NCI-H345 treated with DMSO at 0.1 percent for 48 hours (cell line): ENCODE measurements around the gene BTBD10.

Experiments
- DNase-seq: peaks from one replicate; lab custom pipeline; 2025; ENCODE audit not compliant: unreplicated experiment; lab: John Stamatoyannopoulos, UW

BTBD10 gene

GRCh38 chr11:13376402-13376801 is 86.6 kb downstream of the BTBD10 start:
- no peak for DNase-seq

- DNase-seq = no peak
Measured at GRCh38 chr11:13375798-13376197, 87.2 kb downstream of the BTBD10 start.

GRCh38 chr11:13373216-13373615 is 89.8 kb downstream of the BTBD10 start:
- DNase-seq = no peak

GRCh38 chr11:13368041-13368446 is 95.0 kb downstream of the BTBD10 start:
- no peak for DNase-seq

- no peak for DNase-seq
Measured at GRCh38 chr11:13367115-13367514, 95.9 kb downstream of the BTBD10 start.

- no peak for DNase-seq
Measured at GRCh38 chr11:13366266-13367026, 96.6 kb downstream of the BTBD10 start.

- no peak for DNase-seq
Measured at GRCh38 chr11:13364388-13364787, 98.6 kb downstream of the BTBD10 start.

- DNase-seq = no peak
Measured at GRCh38 chr11:13362596-13363109, 100.4 kb downstream of the BTBD10 start.

GRCh38 chr11:13358596-13359270 is 104.3 kb downstream of the BTBD10 start:
- no peak for DNase-seq

- DNase-seq = no peak
Measured at GRCh38 chr11:13357232-13357631, 105.8 kb downstream of the BTBD10 start.

- no peak for DNase-seq
Measured at GRCh38 chr11:13355191-13355590, 107.8 kb downstream of the BTBD10 start.

- DNase-seq = no peak
Measured at GRCh38 chr11:13354335-13354734, 108.7 kb downstream of the BTBD10 start.

- no peak for DNase-seq
Measured at GRCh38 chr11:13352711-13353110, 110.3 kb downstream of the BTBD10 start.

- DNase-seq = no peak
Measured at GRCh38 chr11:13349581-13349980, 113.4 kb downstream of the BTBD10 start.

GRCh38 chr11:13349046-13349445 is 114.0 kb downstream of the BTBD10 start:
- DNase-seq = no peak

- no peak for DNase-seq
Measured at GRCh38 chr11:13348305-13348704, 114.7 kb downstream of the BTBD10 start.

GRCh38 chr11:13347901-13348300 is 115.1 kb downstream of the BTBD10 start:
- DNase-seq = no peak

- DNase-seq = no peak
Measured at GRCh38 chr11:13346470-13346869, 116.6 kb downstream of the BTBD10 start.

GRCh38 chr11:13344818-13345217 is 118.2 kb downstream of the BTBD10 start:
- no peak for DNase-seq

- peak; percentile 73 for DNase-seq
Measured at GRCh38 chr11:13343931-13344717, 118.9 kb downstream of the BTBD10 start.

- DNase-seq = no peak
Measured at GRCh38 chr11:13343067-13343466, 120.0 kb downstream of the BTBD10 start.

- DNase-seq = no peak
Measured at GRCh38 chr11:13341026-13341425, 122.0 kb downstream of the BTBD10 start.
